Measurements from ENCODE around the gene TRPV3. TPM values are rescaled to one million over a fixed set of nuclear protein-coding genes. Genes with fewer than 3 reads are reported as not detected.
"Not testable (repeated sequence)": the region's sequence is repeated elsewhere in the genome, so short reads cannot be mapped to it uniquely, and the experiment has no call there.

Gene TRPV3
- total and polyA plus RNA-seq, 8 donors = 0.55 to 4.2 (median 1.9) TPM

- DNase-seq = no peak
- ATAC-seq = no peak
- intact Hi-C loops (cut with DNase I) = no loop called here
- TF ChIP-seq CTCF (IDR thresholded peaks at IDR 0.05) = no peak
- Histone ChIP-seq H3K4me1 (no peaks in the 10 kb centered on the region), H3K4me3 (no peak overlapping the region), H3K9me3 (no peaks in the 10 kb centered on the region), H3K27ac (no peak overlapping the region), H3K36me3 (no peaks in the 10 kb centered on the region), H3K27me3 (no peaks in the 10 kb centered on the region)
Observed at GRCh38 chr17:3469529-3469928, 88.1 kb downstream of the TRPV3 start.

GRCh38 chr17:3466355-3466754 is 91.3 kb downstream of the TRPV3 start:
- H3K9me3 ChIP-seq = not testable (repeated sequence)

More at GRCh38 chr17:3466355-3466754, 91.3 kb downstream of the TRPV3 start:
- H3K4me1 ChIP-seq; intact Hi-C loops (cut with DNase I); H3K36me3 ChIP-seq; ATAC-seq; H3K4me3 ChIP-seq; H3K27me3 ChIP-seq; H3K27ac ChIP-seq; DNase-seq: not testable (repeated sequence)

Other genes starting within 250 kb of the TRPV3 start
- gene OR3A2, start 171.5 kb downstream of the TRPV3 start, total RNA-seq = under 1 TPM; 0.24 to 0.87 TPM
- under 1 TPM; 0.08 to 0.77 (median 0.13) TPM for gene OR3A2, start 171.5 kb downstream of the TRPV3 start, polyA plus RNA-seq (ENCODE audit: insufficient read length in 6 of 6)
- gene OR1E1, start 159.4 kb downstream of the TRPV3 start, total RNA-seq = not detected
- under 1 TPM in 1 of 6 donors, not detected in 5; 0.13 TPM for gene OR1E1, start 159.4 kb downstream of the TRPV3 start, polyA plus RNA-seq (ENCODE audit: insufficient read length in 6 of 6)
- not detected for gene OR3A3, start 146.4 kb downstream of the TRPV3 start, total RNA-seq
- under 1 TPM in 3 of 6 donors, not detected in 3; 0.06 to 0.09 (median 0.07) TPM for gene OR3A3, start 146.4 kb downstream of the TRPV3 start, polyA plus RNA-seq (ENCODE audit: insufficient read length in 6 of 6)
- not detected for gene OR1E2, start 124.0 kb downstream of the TRPV3 start, total RNA-seq
- gene OR1E2, start 124.0 kb downstream of the TRPV3 start, polyA plus RNA-seq (ENCODE audit: insufficient read length in 6 of 6) = not detected
- gene SPATA22, start 86.0 kb downstream of the TRPV3 start, total RNA-seq = 1 to 10 TPM in 1 of 2 donors, under 1 TPM in 1; 0.26 to 1.4 TPM
- 1 to 10 TPM in 1 of 6 donors, under 1 TPM in 4, not detected in 1; 0.25 to 1.0 (median 0.40) TPM for gene SPATA22, start 86.0 kb downstream of the TRPV3 start, polyA plus RNA-seq (ENCODE audit: insufficient read length in 6 of 6)
- 1 to 10 TPM; 6.5 to 7.1 TPM for gene ASPA, start 81.8 kb downstream of the TRPV3 start, total RNA-seq
- 10 to 100 TPM; 36.0 to 68.9 (median 48.5) TPM for gene ASPA, start 81.8 kb downstream of the TRPV3 start, polyA plus RNA-seq (ENCODE audit: insufficient read length in 6 of 6)
- 1 to 10 TPM; 3.3 to 3.7 TPM for gene TRPV1, start 51.6 kb upstream of the TRPV3 start, total RNA-seq
- 10 to 100 TPM in 3 of 6 donors, 1 to 10 TPM in 3; 9.3 to 11.1 (median 10.0) TPM for gene TRPV1, start 51.6 kb upstream of the TRPV3 start, polyA plus RNA-seq (ENCODE audit: insufficient read length in 6 of 6)
- gene SHPK, start 78.4 kb upstream of the TRPV3 start, total RNA-seq = 10 to 100 TPM; 11.0 to 13.1 TPM
- gene SHPK, start 78.4 kb upstream of the TRPV3 start, polyA plus RNA-seq (ENCODE audit: insufficient read length in 6 of 6) = 10 to 100 TPM; 10.4 to 16.8 (median 15.0) TPM
- 10 to 100 TPM; 20.1 to 30.6 TPM for gene CTNS, start 78.9 kb upstream of the TRPV3 start, total RNA-seq
- 10 to 100 TPM in 5 of 6 donors, 1 to 10 TPM in 1; 8.7 to 14.2 (median 12.1) TPM for gene CTNS, start 78.9 kb upstream of the TRPV3 start, polyA plus RNA-seq (ENCODE audit: insufficient read length in 6 of 6)
- gene TAX1BP3, start 110.8 kb upstream of the TRPV3 start, total RNA-seq = 100 to 1,000 TPM; 143 to 194 TPM
- gene TAX1BP3, start 110.8 kb upstream of the TRPV3 start, polyA plus RNA-seq (ENCODE audit: insufficient read length in 6 of 6) = 10 to 100 TPM; 65.2 to 98.9 (median 84.7) TPM
- 10 to 100 TPM; 33.0 to 37.6 TPM for gene EMC6, start 111.0 kb upstream of the TRPV3 start, total RNA-seq
- gene EMC6, start 111.0 kb upstream of the TRPV3 start, polyA plus RNA-seq (ENCODE audit: insufficient read length in 6 of 6) = 10 to 100 TPM; 15.9 to 26.0 (median 19.0) TPM
- gene P2RX5, start 138.3 kb upstream of the TRPV3 start, total RNA-seq = 1 to 10 TPM; 1.1 to 2.1 TPM
- gene P2RX5, start 138.3 kb upstream of the TRPV3 start, polyA plus RNA-seq (ENCODE audit: insufficient read length in 6 of 6) = under 1 TPM; 0.16 to 0.63 (median 0.33) TPM
- 1 to 10 TPM; 1.9 TPM for gene HASPIN, start 166.1 kb upstream of the TRPV3 start, total RNA-seq
- 1 to 10 TPM; 2.2 to 4.5 (median 2.8) TPM for gene HASPIN, start 166.1 kb upstream of the TRPV3 start, polyA plus RNA-seq (ENCODE audit: insufficient read length in 6 of 6)
- 10 to 100 TPM; 21.0 to 30.5 TPM for gene ITGAE, start 243.4 kb upstream of the TRPV3 start, total RNA-seq
- gene ITGAE, start 243.4 kb upstream of the TRPV3 start, polyA plus RNA-seq (ENCODE audit: insufficient read length in 6 of 6) = 10 to 100 TPM; 39.7 to 46.1 (median 42.0) TPM

Data from left lung (tissue), 10 donors.